Activated CD8-positive, alpha-beta T cell treated with anti-CD3 and anti-CD28 coated beads for 36 hours (primary cell): Measurements from ENCODE around the gene TGFB2. TPM values are rescaled to one million over a fixed set of nuclear protein-coding genes. Genes with fewer than 3 reads are reported as not detected.

Source experiments
- ATAC-seq: fragments of 200-7000 bp; cut with Tn5 transposase; one replicate; pipeline ENCODE4 v1.10.0; 2021; ENCODE audit warnings: mild to moderate bottlenecking, moderate library complexity
- CTCF ChIA-PET: fragments of 350-600 bp; sonication (Branson Sonifier 250); formaldehyde crosslinking; loops from one replicate; lab custom pipeline; 2021; ENCODE audit warnings: antibody characterized with exemption; lab: Charles Lee
- POLR2A ChIA-PET: fragments of 350-600 bp; sonication (Branson Sonifier 250); formaldehyde crosslinking; loops from one replicate; lab custom pipeline; 2021; ENCODE audit warnings: antibody characterized with exemption; lab: Charles Lee
- DNase-seq: peaks from one replicate; pipeline ENCODE4 v3.0.0-alpha.2; 2020
- H3K27ac Mint-ChIP-seq: one replicate; pipeline ENCODE4 v1.8.0; 2021; ENCODE audit warnings: mild to moderate bottlenecking, mixed read lengths
- H3K27me3 Mint-ChIP-seq: one replicate; pipeline ENCODE4 v1.8.0; 2021; ENCODE audit warnings: mixed read lengths
- H3K36me3 Mint-ChIP-seq: one replicate; pipeline ENCODE4 v1.8.0; 2021; ENCODE audit warnings: low read depth, mixed read lengths
- H3K4me1 Mint-ChIP-seq: one replicate; pipeline ENCODE4 v1.8.0; 2021; ENCODE audit warnings: low read depth, mixed read lengths
- H3K4me3 Mint-ChIP-seq: one replicate; pipeline ENCODE4 v1.8.0; 2021; ENCODE audit warnings: mild to moderate bottlenecking, moderate library complexity, mixed read lengths
- H3K9me3 Mint-ChIP-seq: one replicate; pipeline ENCODE4 v1.8.0; 2021; ENCODE audit warnings: mixed read lengths
- CTCF ChIP-seq: fragments of 200-600 bp; IDR thresholded peaks from one replicate; pipeline ENCODE4 v1.8.0; 2022; ENCODE audit warnings: antibody characterized with exemption, mild to moderate bottlenecking
- intact Hi-C: fragments of 100-400 bp; cut with micrococcal nuclease; formaldehyde crosslinking; loops from one replicate; pipeline ENCODE4 v1.10.0; 2022
- total RNA-seq, 2 experiments: library from RNA; stranded (reverse); gene quantifications; one replicate each; pipeline ENCODE4 v1.2.3, GENCODE V29; 2021

Gene TGFB2
- total RNA-seq, 2 experiments from 2014 or later, result not detected

DNA sequence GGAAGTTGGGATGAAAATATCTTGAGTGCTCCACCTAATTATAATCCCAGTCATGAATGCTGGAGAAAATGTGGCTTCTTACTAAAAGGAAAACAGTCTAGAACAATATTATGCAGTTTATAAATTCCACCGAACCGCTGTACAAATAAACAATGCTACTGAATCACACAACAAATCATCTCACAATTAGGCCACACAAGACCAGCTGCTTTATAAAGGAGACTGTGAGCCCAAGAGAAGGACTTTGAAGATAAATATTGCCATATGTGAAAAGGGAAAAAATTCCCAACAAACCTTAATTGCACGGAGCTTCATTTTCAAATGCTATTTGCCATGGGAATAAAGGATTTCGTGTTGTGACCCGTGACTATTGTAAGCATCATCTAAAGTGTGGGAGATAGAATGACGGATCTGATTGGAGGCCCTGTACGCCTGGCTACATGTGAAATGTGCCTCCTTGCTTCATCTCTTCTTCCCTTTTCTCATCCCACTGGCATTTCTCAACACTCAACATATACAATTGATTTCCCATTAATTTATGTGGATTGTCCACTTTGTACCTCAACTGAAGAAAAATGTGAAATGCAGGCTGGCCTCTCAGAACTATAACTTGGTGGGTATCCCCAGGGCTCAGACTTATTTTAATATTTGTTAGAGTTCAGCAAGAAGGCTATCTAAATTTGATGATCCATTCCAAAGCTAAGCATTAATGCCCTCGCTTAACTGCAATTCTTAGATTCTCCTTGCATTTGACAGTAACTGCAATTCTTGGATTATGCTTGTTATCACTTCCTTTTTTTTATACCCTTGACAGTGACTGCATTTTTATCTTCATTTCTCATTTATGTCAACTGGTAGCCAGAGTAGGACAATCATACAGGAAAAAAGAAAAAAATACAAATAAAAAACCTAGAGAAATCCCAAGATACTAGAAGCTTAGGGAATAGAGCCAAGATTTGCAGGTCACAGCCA is 122.3 kb downstream of the TGFB2 start:
- CTCF ChIA-PET, result no interaction called here

GRCh38 chr1:218468711-218469110 is 123.6 kb downstream of the TGFB2 start:
- H3K4me3 Mint-ChIP-seq, result no peak overlapping the region
- H3K9me3 Mint-ChIP-seq, result no peaks in the 10 kb centered on the region
- ATAC-seq (no peak), DNase-seq (no peak)
- TF ChIP-seq CTCF, result no peak
- H3K36me3 Mint-ChIP-seq, result no peaks in the 10 kb centered on the region
- no peak overlapping the region for H3K27ac Mint-ChIP-seq
- ChIA-PET POLR2A (interaction anchor here (0.5 kb wide), 1 partner anchor 348 kb away, joined by 3 read pairs; no protein-coding TSS in a partner anchor), CTCF (no interaction called here)
- peaks cover 1% of the 10 kb centered on the region for H3K27me3 Mint-ChIP-seq
- H3K4me1 Mint-ChIP-seq, result peaks cover 8% of the 10 kb centered on the region
- intact Hi-C loops, result no loop called here

More for the DNA sequence above, 122.3 kb downstream of the TGFB2 start:
- Mint-ChIP-seq H3K4me1 (no peaks in the 10 kb centered on the region), H3K9me3 (no peaks in the 10 kb centered on the region), H3K27ac (no peak overlapping the region), H3K27me3 (peaks cover 2% of the 10 kb centered on the region), H3K36me3 (no peaks in the 10 kb centered on the region), H3K4me3 (no peak overlapping the region)
- POLR2A ChIA-PET, result no interaction called here
- TF ChIP-seq CTCF, result no peak
- DNase-seq, result no peak
- ATAC-seq, result no peak
- intact Hi-C loops, result no loop called here

- H3K27me3 Mint-ChIP-seq, result peaks cover 3% of the 10 kb centered on the region
- POLR2A ChIA-PET, result no interaction called here
- TF ChIP-seq CTCF, result no peak
- no peaks in the 10 kb centered on the region for H3K36me3 Mint-ChIP-seq
- peaks cover 20% of the 10 kb centered on the region for H3K4me1 Mint-ChIP-seq
- intact Hi-C loops, result no loop called here
- CTCF ChIA-PET, result no interaction called here
- no peaks in the 10 kb centered on the region for H3K9me3 Mint-ChIP-seq
- peak; percentile 46 for ATAC-seq
- DNase-seq, result no peak
- H3K27ac Mint-ChIP-seq, result peak overlapping the region; percentile 37
- no peak overlapping the region for H3K4me3 Mint-ChIP-seq
Measured at GRCh38 chr1:218472885-218473284, 127.7 kb downstream of the TGFB2 start.

GRCh38 chr1:218473522-218473921 is 128.4 kb downstream of the TGFB2 start:
- no peak overlapping the region for H3K4me3 Mint-ChIP-seq
- peaks cover 20% of the 10 kb centered on the region for H3K4me1 Mint-ChIP-seq
- H3K36me3 Mint-ChIP-seq, result no peaks in the 10 kb centered on the region
- DNase-seq (peak; percentile 29), ATAC-seq (peak; percentile 83)
- H3K9me3 Mint-ChIP-seq, result no peaks in the 10 kb centered on the region
- H3K27ac Mint-ChIP-seq, result peak overlapping the region; percentile 37
- POLR2A ChIA-PET, result no interaction called here
- CTCF ChIA-PET, result no interaction called here
- TF ChIP-seq CTCF, result no peak
- intact Hi-C loops, result no loop called here
- H3K27me3 Mint-ChIP-seq, result peaks cover 3% of the 10 kb centered on the region

DNA sequence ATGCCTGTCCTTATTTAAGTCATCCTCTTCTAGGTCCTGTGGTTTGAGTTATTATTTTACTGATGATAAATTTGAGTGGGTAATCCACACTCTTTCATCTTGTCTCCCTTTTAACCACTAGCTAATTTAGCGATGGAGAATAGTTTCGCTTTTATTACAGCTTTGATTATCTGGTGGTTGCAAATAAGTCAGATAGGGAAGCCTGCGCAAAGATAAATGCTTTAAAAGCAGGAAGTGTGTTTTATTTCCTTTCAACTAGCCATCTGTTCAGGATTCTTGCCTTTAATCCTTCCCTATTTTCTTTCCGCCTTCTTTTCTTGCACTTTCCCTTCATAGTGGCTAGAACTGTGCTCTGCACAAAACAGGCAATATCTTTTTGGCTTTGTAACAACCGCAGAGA is 129.0 kb downstream of the TGFB2 start:
- Mint-ChIP-seq H3K27me3 (peaks cover 3% of the 10 kb centered on the region), H3K4me3 (no peak overlapping the region), H3K9me3 (no peaks in the 10 kb centered on the region), H3K27ac (no peak overlapping the region), H3K4me1 (peaks cover 20% of the 10 kb centered on the region), H3K36me3 (no peaks in the 10 kb centered on the region)
- no peak for DNase-seq
- ATAC-seq, result no peak
- ChIA-PET CTCF (no interaction called here), POLR2A (no interaction called here)
- intact Hi-C loops, result no loop called here
- no peak for TF ChIP-seq CTCF
